GM12878 (cell line): ENCODE results near the gene THTPA. TPM values are rescaled to one million over a fixed set of nuclear protein-coding genes. Genes with fewer than 3 reads are reported as not detected.

Experiments used
- ATAC-seq: fragments of 200-7000 bp; cut with Tn5 transposase; 3 replicates; pipeline ENCODE4 v1.9.1; 2020; ENCODE audit warnings: mild to moderate bottlenecking, moderate library complexity
- BruUV-seq: library from RNA; stranded (reverse); fragments of 400-500 nt; replicated peaks from 2 replicates; lab custom pipeline; 2021; lab: Mats Ljungman, UMichigan
- CTCF ChIA-PET: fragments of 300-600 bp; sonication (Branson Sonifier 250); formaldehyde crosslinking; extraction: SDS; loops from one replicate; lab custom pipeline; 2021; ENCODE audit warnings: inconsistent platforms; lab: Yijun Ruan, JAX
- POLR2A ChIA-PET: fragments of 350-600 bp; formaldehyde crosslinking; extraction: SDS; loops from one replicate; lab custom pipeline; 2021; ENCODE audit warnings: inconsistent platforms; lab: Charles Lee
- RAD21 ChIA-PET: fragments of 300-600 bp; sonication (Branson Sonifier 250); formaldehyde crosslinking; loops from one replicate; lab custom pipeline; 2023; ENCODE audit warnings: antibody characterized with exemption; ENCODE audit not compliant: unreplicated experiment; lab: Charles Lee
- SMC1A ChIA-PET: fragments of 300-600 bp; sonication (Branson Sonifier 250); formaldehyde crosslinking; loops from one replicate; lab custom pipeline; 2023; ENCODE audit not compliant: unreplicated experiment, uncharacterized antibody; lab: Charles Lee
- DNase-seq: peaks from one replicate; pipeline ENCODE4 v3.0.0-alpha.2; 2011; ENCODE audit warnings: low read depth, low spot score
- FAIRE-seq: peaks from 3 replicates; lab custom pipeline; 2011; peaks lifted over from hg19 to GRCh38; lab: Jason Lieb, UNC
- H2AFZ ChIP-seq: 2 replicates; pipeline ENCODE4 v1.6.0; 2011; ENCODE audit warnings: low read depth, low read length, control low read depth; ENCODE audit not compliant: control insufficient read depth
- H3K27ac ChIP-seq: 2 replicates; pipeline ENCODE4 v1.5.1; 2011; ENCODE audit warnings: control low read depth; ENCODE audit not compliant: control insufficient read depth, insufficient read depth
- H3K27me3 ChIP-seq, 2 experiments: replicated peaks in 1 of 2; 2 replicates each; pipeline versions ENCODE4 v1.6.0 to v1.6.1; 2011; ENCODE audit warnings: low read length in 1 of 2; ENCODE audit not compliant: control insufficient read depth in 2 of 2, insufficient read depth in 2 of 2
- H3K36me3 ChIP-seq, 2 experiments: 2 replicates each; pipeline ENCODE4 v1.5.1; 2011; ENCODE audit warnings: low read length in 1 of 2; ENCODE audit not compliant: control insufficient read depth in 2 of 2, insufficient read depth in 2 of 2
- H3K4me1 ChIP-seq: 2 replicates; pipeline ENCODE4 v1.6.1; 2011; ENCODE audit warnings: mild to moderate bottlenecking, low read length, moderate library complexity, mixed read lengths; ENCODE audit not compliant: control insufficient read depth, insufficient read depth
- H3K4me2 ChIP-seq: 2 replicates; pipeline ENCODE4 v1.6.0; 2011; ENCODE audit warnings: control low read depth; ENCODE audit not compliant: control insufficient read depth, insufficient read depth
- H3K4me3 ChIP-seq: fragments of 200-600 bp; sonication (generic); 2 replicates; pipeline ENCODE4 v1.5.1; 2016
- H3K79me2 ChIP-seq: 2 replicates; pipeline ENCODE4 v1.6.0; 2011; ENCODE audit warnings: low read length; ENCODE audit not compliant: control insufficient read depth, insufficient read depth
- H3K9ac ChIP-seq: 2 replicates; pipeline ENCODE4 v1.8.0; 2011; ENCODE audit warnings: low read length, control low read depth, mixed read lengths; ENCODE audit not compliant: control insufficient read depth, insufficient read depth
- H3K9me3 ChIP-seq: replicated peaks from 3 replicates; pipeline ENCODE4 v1.5.1; 2011; ENCODE audit warnings: mild to moderate bottlenecking, low read length; ENCODE audit not compliant: control insufficient read depth, insufficient read depth
- H4K20me1 ChIP-seq: 2 replicates; pipeline ENCODE4 v1.6.0; 2011; ENCODE audit not compliant: control insufficient read depth, insufficient read depth
- BMI1 ChIP-seq: fragments of 450-650 bp; IDR thresholded peaks from 2 replicates; pipeline ENCODE4 v1.6.1; 2016; ENCODE audit warnings: mild to moderate bottlenecking, moderate library complexity, borderline replicate concordance
- FOXK2 ChIP-seq: fragments of 450-650 bp; IDR thresholded peaks from 2 replicates; pipeline ENCODE4 v1.6.1; 2017; ENCODE audit warnings: mild to moderate bottlenecking, moderate library complexity
- FOXM1 ChIP-seq: IDR thresholded peaks from 2 replicates; pipeline ENCODE4 v1.6.1; 2012; ENCODE audit warnings: low read depth, mild to moderate bottlenecking, inconsistent platforms, low read length, moderate library complexity
- MXI1 ChIP-seq: fragments of 150-350 bp; IDR thresholded peaks from 2 replicates; pipeline ENCODE4 v1.6.1; 2011; ENCODE audit warnings: low read depth, mild to moderate bottlenecking, inconsistent platforms, low read length, improper control_type of control experiment
- POLR2AphosphoS2 ChIP-seq: IDR thresholded peaks from 2 replicates; pipeline ENCODE4 v1.6.1; 2011; ENCODE audit warnings: low read depth, mild to moderate bottlenecking, low read length, improper control_type of control experiment, moderate library complexity
- RAD21 ChIP-seq: IDR thresholded peaks from 2 replicates; pipeline ENCODE4 v1.6.1; 2011; ENCODE audit warnings: mild to moderate bottlenecking, low read depth, low read length, moderate library complexity; ENCODE audit not compliant: insufficient read depth
- RB1 ChIP-seq: fragments of 450-650 bp; formaldehyde crosslinking; IDR thresholded peaks from 2 replicates; pipeline ENCODE4 v1.6.1; 2017; ENCODE audit warnings: mild to moderate bottlenecking, borderline replicate concordance
- WRNIP1 ChIP-seq: IDR thresholded peaks from 2 replicates; pipeline ENCODE4 v1.6.1; 2011; ENCODE audit warnings: low read depth, low read length, improper control_type of control experiment, borderline replicate concordance
- in situ Hi-C: fragments of 300-500 bp; cut with MboI; formaldehyde crosslinking; loops from 9 replicates; pipeline ENCODE4 v1.14.3; 2018; ENCODE audit warnings: mixed read lengths
- intact Hi-C: fragments of 100-400 bp; cut with micrococcal nuclease; formaldehyde crosslinking; loops from one replicate; pipeline ENCODE4 v1.14.2; 2022; ENCODE audit not compliant: unreplicated experiment
- polyA plus RNA-seq, 11 experiments: library from polyadenylated mRNA; depleted of rRNA in 4 of 11; unstranded in 6 of 11; stranded (reverse) in 5 of 11; fragments of >200 nt; fragmentation: Nextera tagmentation in 4 of 11; fragmentation: Illumina TruSeq in 1 of 11; extraction: Ambion mirVana in 4 of 11; extraction: Trizol in 1 of 11; gene quantifications; 1 replicate in 1 of 11; 2 replicates in 10 of 11; pipeline versions ENCODE4 v1.2.1 to v1.2.3, GENCODE V29; 2011 to 2016; ENCODE audit warnings: inconsistent platforms in 2 of 11, missing spikeins in 2 of 11, low read depth in 1 of 11
- total RNA-seq, 4 experiments: library from RNA; depleted of rRNA in 3 of 4; stranded (reverse); fragments of >200 nt in 3 of 4; fragmentation: Illumina TruSeq in 1 of 4; extraction: Trizol in 1 of 4; gene quantifications; 2 replicates each; pipeline versions ENCODE4 v1.2.1 to v1.2.3, GENCODE V29; 2013 to 2021
- TF ChIP-seq, protein P1 (sequence below): IDR thresholded peaks from 2 replicates; pipeline ENCODE4 v1.6.1; 2012; ENCODE audit warnings: mild to moderate bottlenecking, low read depth, low read length
- TF ChIP-seq, protein P2 (sequence below): fragments of 450-650 bp; IDR thresholded peaks from 2 replicates; pipeline ENCODE4 v1.6.1; 2017; ENCODE audit warnings: mild to moderate bottlenecking, moderate library complexity

The THTPA gene
- total and polyA plus RNA-seq, 10 of the 15 experiments (the other 5 are each of a cell fraction or from before 2014, with no cell fraction given) = 3.1 to 24.9 (median 12.8) TPM

DNA sequence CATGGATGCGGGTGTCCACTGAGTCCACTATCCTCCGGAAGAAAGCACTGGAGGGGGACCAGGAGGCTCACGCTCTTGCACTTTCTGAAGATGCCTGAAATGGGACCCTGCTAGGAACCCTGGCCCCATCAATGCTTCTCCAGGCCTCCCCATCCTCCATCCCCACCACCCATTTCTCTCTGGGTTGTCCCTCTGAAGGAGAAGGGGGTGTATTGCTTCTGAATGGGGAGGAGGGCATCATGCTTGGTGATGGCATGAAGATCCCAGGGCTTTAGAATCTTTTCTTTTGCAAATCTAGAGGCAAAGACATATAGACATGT is 23.2 kb downstream of the THTPA start (continued):
- TF ChIP-seq, protein P1, sequence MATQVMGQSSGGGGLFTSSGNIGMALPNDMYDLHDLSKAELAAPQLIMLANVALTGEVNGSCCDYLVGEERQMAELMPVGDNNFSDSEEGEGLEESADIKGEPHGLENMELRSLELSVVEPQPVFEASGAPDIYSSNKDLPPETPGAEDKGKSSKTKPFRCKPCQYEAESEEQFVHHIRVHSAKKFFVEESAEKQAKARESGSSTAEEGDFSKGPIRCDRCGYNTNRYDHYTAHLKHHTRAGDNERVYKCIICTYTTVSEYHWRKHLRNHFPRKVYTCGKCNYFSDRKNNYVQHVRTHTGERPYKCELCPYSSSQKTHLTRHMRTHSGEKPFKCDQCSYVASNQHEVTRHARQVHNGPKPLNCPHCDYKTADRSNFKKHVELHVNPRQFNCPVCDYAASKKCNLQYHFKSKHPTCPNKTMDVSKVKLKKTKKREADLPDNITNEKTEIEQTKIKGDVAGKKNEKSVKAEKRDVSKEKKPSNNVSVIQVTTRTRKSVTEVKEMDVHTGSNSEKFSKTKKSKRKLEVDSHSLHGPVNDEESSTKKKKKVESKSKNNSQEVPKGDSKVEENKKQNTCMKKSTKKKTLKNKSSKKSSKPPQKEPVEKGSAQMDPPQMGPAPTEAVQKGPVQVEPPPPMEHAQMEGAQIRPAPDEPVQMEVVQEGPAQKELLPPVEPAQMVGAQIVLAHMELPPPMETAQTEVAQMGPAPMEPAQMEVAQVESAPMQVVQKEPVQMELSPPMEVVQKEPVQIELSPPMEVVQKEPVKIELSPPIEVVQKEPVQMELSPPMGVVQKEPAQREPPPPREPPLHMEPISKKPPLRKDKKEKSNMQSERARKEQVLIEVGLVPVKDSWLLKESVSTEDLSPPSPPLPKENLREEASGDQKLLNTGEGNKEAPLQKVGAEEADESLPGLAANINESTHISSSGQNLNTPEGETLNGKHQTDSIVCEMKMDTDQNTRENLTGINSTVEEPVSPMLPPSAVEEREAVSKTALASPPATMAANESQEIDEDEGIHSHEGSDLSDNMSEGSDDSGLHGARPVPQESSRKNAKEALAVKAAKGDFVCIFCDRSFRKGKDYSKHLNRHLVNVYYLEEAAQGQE = no peak
- TF ChIP-seq RB1 = no peak

DNA sequence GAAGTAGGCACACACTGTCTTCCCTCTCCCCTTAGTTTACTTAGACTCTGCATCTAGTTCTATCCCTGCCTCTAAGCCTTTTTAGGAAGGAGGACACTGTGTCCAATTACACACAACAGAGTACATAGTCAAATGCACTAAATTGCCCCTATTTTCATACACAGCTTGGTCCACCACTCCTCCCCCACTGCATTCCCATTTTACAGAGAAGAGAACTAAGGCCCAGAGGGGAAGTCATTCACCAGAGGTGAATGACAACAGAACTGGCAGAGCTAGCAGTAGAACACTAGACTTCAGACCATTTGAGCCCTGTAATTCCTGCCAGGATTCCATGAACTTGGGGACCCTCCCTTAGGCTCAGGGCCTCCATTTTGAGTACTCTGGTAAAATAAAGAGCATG is 23.7 kb downstream of the THTPA start:
- H3K9me3 ChIP-seq = no peaks in the 10 kb centered on the region
- intact Hi-C loops = loop anchor here (10.0 kb wide), 1 partner anchor 445 kb away; no protein-coding TSS in a partner anchor
- TF ChIP-seq MXI1 = no peak
- TF ChIP-seq FOXM1 = no peak
- TF ChIP-seq POLR2AphosphoS2 = no peak
- no peak for TF ChIP-seq FOXK2
- TF ChIP-seq WRNIP1 = no peak
- TF ChIP-seq RAD21 = no peak
- TF ChIP-seq BMI1 = no peak
- TF ChIP-seq, protein P2, sequence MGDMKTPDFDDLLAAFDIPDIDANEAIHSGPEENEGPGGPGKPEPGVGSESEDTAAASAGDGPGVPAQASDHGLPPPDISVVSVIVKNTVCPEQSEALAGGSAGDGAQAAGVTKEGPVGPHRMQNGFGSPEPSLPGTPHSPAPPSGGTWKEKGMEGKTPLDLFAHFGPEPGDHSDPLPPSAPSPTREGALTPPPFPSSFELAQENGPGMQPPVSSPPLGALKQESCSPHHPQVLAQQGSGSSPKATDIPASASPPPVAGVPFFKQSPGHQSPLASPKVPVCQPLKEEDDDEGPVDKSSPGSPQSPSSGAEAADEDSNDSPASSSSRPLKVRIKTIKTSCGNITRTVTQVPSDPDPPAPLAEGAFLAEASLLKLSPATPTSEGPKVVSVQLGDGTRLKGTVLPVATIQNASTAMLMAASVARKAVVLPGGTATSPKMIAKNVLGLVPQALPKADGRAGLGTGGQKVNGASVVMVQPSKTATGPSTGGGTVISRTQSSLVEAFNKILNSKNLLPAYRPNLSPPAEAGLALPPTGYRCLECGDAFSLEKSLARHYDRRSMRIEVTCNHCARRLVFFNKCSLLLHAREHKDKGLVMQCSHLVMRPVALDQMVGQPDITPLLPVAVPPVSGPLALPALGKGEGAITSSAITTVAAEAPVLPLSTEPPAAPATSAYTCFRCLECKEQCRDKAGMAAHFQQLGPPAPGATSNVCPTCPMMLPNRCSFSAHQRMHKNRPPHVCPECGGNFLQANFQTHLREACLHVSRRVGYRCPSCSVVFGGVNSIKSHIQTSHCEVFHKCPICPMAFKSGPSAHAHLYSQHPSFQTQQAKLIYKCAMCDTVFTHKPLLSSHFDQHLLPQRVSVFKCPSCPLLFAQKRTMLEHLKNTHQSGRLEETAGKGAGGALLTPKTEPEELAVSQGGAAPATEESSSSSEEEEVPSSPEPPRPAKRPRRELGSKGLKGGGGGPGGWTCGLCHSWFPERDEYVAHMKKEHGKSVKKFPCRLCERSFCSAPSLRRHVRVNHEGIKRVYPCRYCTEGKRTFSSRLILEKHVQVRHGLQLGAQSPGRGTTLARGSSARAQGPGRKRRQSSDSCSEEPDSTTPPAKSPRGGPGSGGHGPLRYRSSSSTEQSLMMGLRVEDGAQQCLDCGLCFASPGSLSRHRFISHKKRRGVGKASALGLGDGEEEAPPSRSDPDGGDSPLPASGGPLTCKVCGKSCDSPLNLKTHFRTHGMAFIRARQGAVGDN = no peak
- TF ChIP-seq, all 136 proteins: peak for 0
- Histone ChIP-seq H3K4me2 (no peak overlapping the region), H4K20me1 (no peaks in the 10 kb centered on the region), H3K27ac (no peak overlapping the region), H3K79me2 (no peaks in the 10 kb centered on the region), H3K9ac (no peak overlapping the region), H3K36me3 (no peaks in the 10 kb centered on the region), H3K4me1 (peaks cover 2% of the 10 kb centered on the region; the same call in 1 of the 2 replicates), H3K4me3 (no peak overlapping the region), H2AFZ (no peak overlapping the region), H3K27me3 (peaks cover 2% of the 10 kb centered on the region in 2 experiments; a peak in 2 of 4 replicates)
- SMC1A ChIA-PET = interaction anchor here (2.1 kb wide), 1 partner anchor 9 kb away, joined by 9 read pairs; no protein-coding TSS in a partner anchor
- ATAC-seq (no peak), DNase-seq (no peak), FAIRE-seq (no peak)
- RAD21 ChIA-PET = no interaction called here
- no TSS peak for BruUV-seq
- in situ Hi-C loops = no loop called here
- POLR2A ChIA-PET = no interaction called here
- CTCF ChIA-PET = interaction anchor here (0.6 to 1.4 kb wide), 2 partner anchors 11 to 663 kb away, joined by 3 read pairs; partner anchors contain the start of gene TINF2
